SH-SY5Y (cell line): ENCODE measurements around the gene OTOS.

Source experiments
- GATA2 ChIP-seq: IDR thresholded peaks from 2 replicates; pipeline ENCODE4 v1.6.1; 2011; ENCODE audit warnings: mild to moderate bottlenecking, low read depth, low read length
- GATA3 ChIP-seq: IDR thresholded peaks from 2 replicates; pipeline ENCODE4 v1.6.1; 2011; ENCODE audit warnings: low read depth, mild to moderate bottlenecking, low read length, moderate library complexity

GRCh38 chr2:240112914-240113690, 27.4 kb downstream of the OTOS start:
- TF ChIP-seq GATA3 = no peak
- TF ChIP-seq GATA2 = no peak
